ENCODE data around the gene RIF1.

DNA sequence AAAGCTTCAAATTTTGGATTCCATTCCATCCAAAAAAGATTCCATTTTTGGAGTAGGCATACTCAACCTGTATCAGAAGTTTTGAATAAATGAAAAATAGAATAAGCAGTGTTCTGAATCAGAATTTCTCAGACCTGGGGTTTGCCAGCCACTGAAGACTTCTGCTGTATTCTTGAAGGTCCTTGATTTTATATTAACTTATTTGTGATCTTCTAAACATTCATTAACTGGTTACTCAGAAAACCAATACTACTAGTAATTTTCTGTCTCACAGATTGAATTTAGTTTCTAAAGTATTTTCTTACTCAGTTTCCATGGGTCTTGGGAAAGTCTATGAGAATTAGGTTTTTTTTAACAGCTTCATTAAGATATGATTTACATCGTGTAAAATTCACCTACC is 60.9 kb downstream of the RIF1 start:
- TF ChIP-seq CTCF (IDR thresholded peaks at IDR 0.05; ENCODE audit: low read depth, low read length) (no peak), POLR2A (IDR thresholded peaks at IDR 0.05; ENCODE audit: extremely low read depth, insufficient read length) (no peak)
- TF ChIP-seq, protein P1, sequence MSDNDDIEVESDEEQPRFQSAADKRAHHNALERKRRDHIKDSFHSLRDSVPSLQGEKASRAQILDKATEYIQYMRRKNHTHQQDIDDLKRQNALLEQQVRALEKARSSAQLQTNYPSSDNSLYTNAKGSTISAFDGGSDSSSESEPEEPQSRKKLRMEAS (IDR thresholded peaks at IDR 0.05; ENCODE audit: low read depth, low read length), result no peak
